CD4-positive, alpha-beta T cell (primary cell): ENCODE data around the gene WRAP53. TPM values are rescaled to one million over a fixed set of nuclear protein-coding genes. Genes with fewer than 3 reads are reported as not detected.

ENCODE experiments used
- ATAC-seq: fragments of 200-7000 bp; cut with Tn5 transposase; one replicate; pipeline ENCODE4 v1.10.0; 2022; ENCODE audit warnings: mild to moderate bottlenecking; ENCODE audit not compliant: poor library complexity
- CTCF ChIA-PET: fragments of 350-600 bp; sonication (Branson Sonifier 250); formaldehyde crosslinking; loops from one replicate; lab custom pipeline; 2021; ENCODE audit warnings: antibody characterized with exemption, inconsistent platforms; lab: Charles Lee
- POLR2A ChIA-PET: fragments of 350-600 bp; sonication (Branson Sonifier 250); formaldehyde crosslinking; loops from one replicate; lab custom pipeline; 2021; ENCODE audit warnings: antibody characterized with exemption, inconsistent platforms; lab: Charles Lee
- DNase-seq, 14 experiments: peaks; one replicate each; pipeline ENCODE4 v3.0.0-alpha.2; 2013 to 2020; ENCODE audit warnings: mixed read lengths in 2 of 14
- H3K27ac ChIP-seq, 2 donors: one replicate each; pipeline versions ENCODE4 v1.5.1 to v1.7.0; 2013; ENCODE audit warnings: low read length in 2 of 2, low read depth in 1 of 2, mild to moderate bottlenecking in 1 of 2
- H3K27me3 ChIP-seq, 2 experiments: 1 replicate in 1 of 2; 2 replicates in 1 of 2; pipeline versions ENCODE4 v1.6.1 to v1.7.0; 2013; ENCODE audit warnings: low read length in 2 of 2, control low read depth in 1 of 2, mild to moderate bottlenecking in 1 of 2, moderate library complexity in 1 of 2; ENCODE audit not compliant: insufficient read depth in 2 of 2, control insufficient read depth in 1 of 2
- H3K36me3 ChIP-seq: one replicate; pipeline ENCODE4 v1.6.1; 2013; ENCODE audit warnings: low read length, control low read depth; ENCODE audit not compliant: insufficient read depth
- H3K4me1 ChIP-seq: one replicate; pipeline ENCODE4 v1.6.1; 2013; ENCODE audit warnings: low read length, control low read depth; ENCODE audit not compliant: insufficient read depth
- H3K4me3 ChIP-seq: one replicate; pipeline ENCODE4 v1.5.1; 2013; ENCODE audit warnings: mild to moderate bottlenecking, low read length, moderate library complexity
- H3K9me3 ChIP-seq, 2 experiments: 1 replicate in 1 of 2; 2 replicates in 1 of 2; pipeline versions ENCODE4 v1.6.1 to v1.7.0; 2013; ENCODE audit warnings: low read length in 2 of 2, mild to moderate bottlenecking in 2 of 2, control low read depth in 1 of 2, moderate library complexity in 1 of 2; ENCODE audit not compliant: control insufficient read depth in 1 of 2, insufficient read depth in 1 of 2
- H3K27ac Mint-ChIP-seq: one replicate; pipeline ENCODE4 v1.8.0; 2020; ENCODE audit warnings: mixed read lengths
- H3K27me3 Mint-ChIP-seq: one replicate; pipeline ENCODE4 v1.8.0; 2021; ENCODE audit warnings: mixed read lengths
- H3K36me3 Mint-ChIP-seq: one replicate; pipeline ENCODE4 v1.8.0; 2021; ENCODE audit warnings: low read depth, mixed read lengths
- H3K4me1 Mint-ChIP-seq: one replicate; pipeline ENCODE4 v1.8.0; 2021; ENCODE audit warnings: low read depth, mixed read lengths
- H3K4me3 Mint-ChIP-seq: one replicate; pipeline ENCODE4 v1.8.0; 2020; ENCODE audit warnings: mild to moderate bottlenecking, mixed read lengths
- H3K9me3 Mint-ChIP-seq: one replicate; pipeline ENCODE4 v1.8.0; 2020; ENCODE audit warnings: mixed read lengths
- CTCF ChIP-seq: fragments of 200-600 bp; IDR thresholded peaks from one replicate; pipeline ENCODE4 v1.8.0; 2022; ENCODE audit warnings: antibody characterized with exemption, mild to moderate bottlenecking
- intact Hi-C, 2 experiments: fragments of 100-400 bp; cut with DNase I in 1 of 2; cut with micrococcal nuclease in 1 of 2; formaldehyde crosslinking; loops; one replicate each; pipeline versions ENCODE4 v1.15.1 to v1.9.0; 2023 to 2025; cut with DNase I, micrococcal nuclease
- total RNA-seq, 174 experiments: library from RNA in 2 of 174; stranded (reverse) in 2 of 174; gene quantifications; one replicate each; pipeline ENCODE4 v1.2.3 and lab custom pipeline; 2021 to 2026

The WRAP53 gene
- total RNA-seq, 2 experiments from 2014 or later: 3.9 to 4.0 TPM

GRCh38 chr17:7656958-7657609, 31.2 kb upstream of the WRAP53 start:
- Histone ChIP-seq H3K36me3 (no peaks in the 10 kb centered on the region), H3K27me3 (peaks cover 6 to 9% of the 10 kb centered on the region in 2 experiments), H3K27ac (no peak overlapping the region), H3K4me3 (no peak overlapping the region), H3K4me1 (no peaks in the 10 kb centered on the region), H3K9me3 (no peaks in the 10 kb centered on the region)
- Mint-ChIP-seq H3K27me3 (peaks cover 20% of the 10 kb centered on the region), H3K9me3 (no peaks in the 10 kb centered on the region), H3K36me3 (no peaks in the 10 kb centered on the region), H3K4me1 (peaks cover 7% of the 10 kb centered on the region), H3K4me3 (no peak overlapping the region), H3K27ac (no peak overlapping the region)
- ChIA-PET CTCF (no interaction called here), POLR2A (interaction anchor here (1.3 to 1.6 kb wide), 2 partner anchors 15 to 29 kb away, joined by 3 to 6 read pairs; partner anchors contain the start of gene SAT2)
- no peak for ATAC-seq
- intact Hi-C loops: no loop called here
- TF ChIP-seq CTCF: no peak
- DNase-seq: no peak

- ATAC-seq (no peak), DNase-seq (no peak)
- ChIA-PET POLR2A (interaction anchor here (2.5 kb wide), 1 partner anchor 19 kb away, joined by 12 read pairs; the partner anchor contains the start of gene TP53), CTCF (interaction anchor here (0.6 kb wide), 1 partner anchor 438 kb away, joined by 5 read pairs; no protein-coding TSS in a partner anchor)
- peaks cover 54% of the 10 kb centered on the region for H3K36me3 Mint-ChIP-seq
- H3K4me1 Mint-ChIP-seq: no peaks in the 10 kb centered on the region
- Histone ChIP-seq H3K36me3 (peaks cover 59% of the 10 kb centered on the region), H3K4me3 (no peak overlapping the region), H3K27me3 (no peaks in the 10 kb centered on the region), H3K4me1 (no peaks in the 10 kb centered on the region), H3K27ac (no peak overlapping the region), H3K9me3 (peaks cover 0 to under 1% of the 10 kb centered on the region in 2 experiments)
- TF ChIP-seq CTCF: no peak
- no peak overlapping the region for H3K27ac Mint-ChIP-seq
- H3K27me3 Mint-ChIP-seq: no peaks in the 10 kb centered on the region
- intact Hi-C loops: no loop called here
- no peaks in the 10 kb centered on the region for H3K9me3 Mint-ChIP-seq
- H3K4me3 Mint-ChIP-seq: no peak overlapping the region
These were observed 20.4 kb upstream of the WRAP53 start for GRCh38 chr17:7667656-7668406.

GRCh38 chr17:7668482-7668881, 19.8 kb upstream of the WRAP53 start:
- CTCF ChIA-PET: interaction anchor here (0.6 kb wide), 1 partner anchor 438 kb away, joined by 5 read pairs; no protein-coding TSS in a partner anchor
- Mint-ChIP-seq H3K4me1 (no peaks in the 10 kb centered on the region), H3K4me3 (no peak overlapping the region), H3K27ac (no peak overlapping the region), H3K27me3 (no peaks in the 10 kb centered on the region), H3K9me3 (no peaks in the 10 kb centered on the region), H3K36me3 (peaks cover 60% of the 10 kb centered on the region)
- no peaks in the 10 kb centered on the region for H3K27me3 ChIP-seq
- no peak for ATAC-seq
- intact Hi-C loops: no loop called here
- H3K4me1 ChIP-seq: no peaks in the 10 kb centered on the region
- H3K9me3 ChIP-seq: peaks cover 2 to 7% of the 10 kb centered on the region in 2 experiments
- H3K4me3 ChIP-seq: no peak overlapping the region
- H3K27ac ChIP-seq: no peak overlapping the region
- POLR2A ChIA-PET: interaction anchor here (2.5 kb wide), 1 partner anchor 18 kb away, joined by 12 read pairs; the partner anchor contains the start of gene TP53
- no peak for DNase-seq
- TF ChIP-seq CTCF: no peak
- peaks cover 66% of the 10 kb centered on the region for H3K36me3 ChIP-seq
